ENCODE results near the gene SYNE1. TPM values are rescaled to one million over a fixed set of nuclear protein-coding genes. Genes with fewer than 3 reads are reported as not detected.

The SYNE1 gene
- total and polyA plus RNA-seq, 11 donors: 25.0 to 178 (median 112) TPM

DNA sequence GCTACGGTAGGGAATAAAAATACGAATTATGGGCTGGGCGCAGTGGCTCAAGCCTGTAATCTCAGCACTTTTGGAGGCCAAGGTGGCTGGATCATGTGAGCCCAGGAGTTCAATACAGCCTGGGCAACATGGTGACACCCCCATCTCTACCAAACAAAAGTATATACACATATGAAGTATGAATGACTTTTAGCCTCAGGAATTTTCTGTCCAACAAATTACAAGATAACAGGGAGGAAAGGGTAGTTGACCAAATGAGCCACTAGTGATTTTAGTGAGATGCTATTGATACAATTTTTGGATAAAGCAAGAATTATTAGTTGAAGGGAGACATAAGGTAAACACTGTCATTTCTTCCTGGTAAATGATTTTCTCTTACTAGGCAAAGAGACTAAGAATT is 328.2 kb downstream of the SYNE1 start:
- WGBS, 4 donors: 78 to 93% (median 91%) methylated on average over 3 of the region's 3 CpGs
- H3K4me1 ChIP-seq: peaks cover 0 to 11% (median 2%) of the 10 kb centered on the region in 12 donors

DNA sequence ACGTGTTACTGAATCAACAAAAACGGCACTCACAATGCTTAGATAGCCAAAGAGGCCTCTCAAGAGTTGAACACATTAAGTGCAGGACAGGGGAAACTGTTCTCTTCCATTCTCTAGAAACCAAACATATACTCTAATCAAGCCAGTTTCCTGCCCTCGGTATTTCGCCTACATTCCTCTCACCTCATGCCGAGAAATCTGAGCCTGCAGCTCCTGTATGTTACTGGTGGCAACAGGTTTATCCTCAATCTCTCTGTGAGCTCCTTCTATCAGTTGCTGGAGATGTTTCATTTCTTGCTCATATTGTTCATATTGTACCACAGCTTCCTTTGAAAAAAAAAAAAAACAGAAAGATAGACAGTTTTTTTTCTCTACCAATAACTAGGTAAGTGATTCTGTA is 328.9 kb downstream of the SYNE1 start:
- WGBS, 4 donors: 75 to 84% (median 77%) methylated on average over 5 of the region's 5 CpGs
- no peak overlapping the region for H3K27ac ChIP-seq
- ATAC-seq (no peak), DNase-seq (no peak)
- peaks cover 0 to 99% (median 83%) of the 10 kb centered on the region in 9 donors for H3K36me3 ChIP-seq
- TF ChIP-seq POLR2A (IDR thresholded peaks at IDR 0.05): no peak
- TF ChIP-seq, protein P1, sequence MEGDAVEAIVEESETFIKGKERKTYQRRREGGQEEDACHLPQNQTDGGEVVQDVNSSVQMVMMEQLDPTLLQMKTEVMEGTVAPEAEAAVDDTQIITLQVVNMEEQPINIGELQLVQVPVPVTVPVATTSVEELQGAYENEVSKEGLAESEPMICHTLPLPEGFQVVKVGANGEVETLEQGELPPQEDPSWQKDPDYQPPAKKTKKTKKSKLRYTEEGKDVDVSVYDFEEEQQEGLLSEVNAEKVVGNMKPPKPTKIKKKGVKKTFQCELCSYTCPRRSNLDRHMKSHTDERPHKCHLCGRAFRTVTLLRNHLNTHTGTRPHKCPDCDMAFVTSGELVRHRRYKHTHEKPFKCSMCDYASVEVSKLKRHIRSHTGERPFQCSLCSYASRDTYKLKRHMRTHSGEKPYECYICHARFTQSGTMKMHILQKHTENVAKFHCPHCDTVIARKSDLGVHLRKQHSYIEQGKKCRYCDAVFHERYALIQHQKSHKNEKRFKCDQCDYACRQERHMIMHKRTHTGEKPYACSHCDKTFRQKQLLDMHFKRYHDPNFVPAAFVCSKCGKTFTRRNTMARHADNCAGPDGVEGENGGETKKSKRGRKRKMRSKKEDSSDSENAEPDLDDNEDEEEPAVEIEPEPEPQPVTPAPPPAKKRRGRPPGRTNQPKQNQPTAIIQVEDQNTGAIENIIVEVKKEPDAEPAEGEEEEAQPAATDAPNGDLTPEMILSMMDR (IDR thresholded peaks at IDR 0.05): no peak
- peaks cover 0 to 4% (median 0%) of the 10 kb centered on the region in 12 donors for H3K4me1 ChIP-seq
- H3K9me3 ChIP-seq: no peaks in the 10 kb centered on the region
- H3K27me3 ChIP-seq: no peaks in the 10 kb centered on the region
- intact Hi-C loops (cut with DNase I): no loop called here
- no peak overlapping the region for H3K4me3 ChIP-seq

More for the DNA sequence above, 328.2 kb downstream of the SYNE1 start:
- H3K36me3 ChIP-seq: peaks cover 0 to 98% (median 85%) of the 10 kb centered on the region in 9 donors
- H3K27ac ChIP-seq: no peak overlapping the region
- no peak overlapping the region for H3K4me3 ChIP-seq
- no peaks in the 10 kb centered on the region for H3K27me3 ChIP-seq
- H3K9me3 ChIP-seq: no peaks in the 10 kb centered on the region
- TF ChIP-seq, protein P1 (IDR thresholded peaks at IDR 0.05): no peak
- no peak for TF ChIP-seq POLR2A (IDR thresholded peaks at IDR 0.05)
- DNase-seq (no peak), ATAC-seq (no peak)
- intact Hi-C loops (cut with DNase I): no loop called here

DNA sequence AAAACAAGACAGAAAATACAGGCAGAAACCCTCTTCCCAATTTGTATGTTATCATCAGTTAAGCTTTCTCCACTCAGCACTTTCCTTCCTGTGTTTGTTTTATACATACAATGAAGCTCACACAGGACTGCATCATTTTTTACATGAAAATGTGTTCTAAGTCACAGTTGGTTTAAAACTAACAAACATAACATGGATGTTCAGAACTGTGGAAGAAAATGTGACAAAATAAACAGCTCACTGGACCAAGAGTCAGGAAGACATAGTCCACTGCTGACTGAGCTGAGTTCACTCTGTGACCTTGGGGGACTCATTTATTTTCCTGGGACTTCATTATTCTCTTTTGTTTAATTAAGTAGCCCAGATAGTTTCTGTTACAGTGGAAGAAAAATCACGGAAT is 331.5 kb downstream of the SYNE1 start:
- no peak for DNase-seq
- TF ChIP-seq POLR2A (IDR thresholded peaks at IDR 0.05): no peak
- TF ChIP-seq, protein P1 (IDR thresholded peaks at IDR 0.05): no peak

DNA sequence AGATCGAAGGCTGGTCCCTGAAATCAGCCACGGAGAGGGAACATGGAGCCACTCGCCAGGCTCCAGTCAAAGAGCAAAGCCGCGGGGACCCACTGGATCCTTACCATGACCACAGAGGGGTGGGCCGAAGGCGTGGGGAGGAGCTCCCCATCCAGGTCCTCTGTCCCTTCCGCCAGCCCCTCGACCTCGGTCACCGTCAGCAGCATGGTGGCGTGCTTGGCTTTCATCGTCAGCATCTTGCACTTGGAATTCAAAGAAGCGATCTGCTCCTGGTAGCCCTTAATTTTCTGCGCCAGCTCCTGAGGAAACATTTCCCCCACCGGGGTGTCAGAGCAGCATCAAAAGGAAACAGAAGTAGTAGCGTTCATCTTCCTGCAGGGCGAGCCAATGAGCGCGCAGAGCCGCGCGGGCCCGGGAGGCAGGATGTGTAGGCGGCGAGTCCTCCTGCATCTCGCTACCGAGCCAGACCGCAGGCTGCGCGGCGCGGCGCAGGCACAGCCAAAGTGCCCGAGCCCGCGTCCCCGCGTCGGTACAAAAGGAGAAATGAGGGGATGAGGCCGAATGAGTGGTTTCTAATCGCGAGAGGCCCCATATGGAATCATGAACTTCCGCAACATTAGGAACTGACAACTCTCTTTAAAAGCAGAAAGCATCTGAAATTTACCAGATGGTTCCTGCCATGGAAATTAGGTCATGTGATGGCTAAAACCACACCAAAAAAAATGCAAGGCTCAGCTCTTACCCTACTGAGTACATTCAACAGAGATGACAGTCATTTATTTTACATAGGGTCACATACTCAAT is 335.2 kb downstream of the SYNE1 start:
- ATAC-seq (peak; percentile 92 to 98 (median 97)), DNase-seq (peak; percentile 87 to 94 (median 90))
- H3K9me3 ChIP-seq: no peaks in the 10 kb centered on the region
- H3K4me3 ChIP-seq: peak overlapping the region; percentile 27 to 72 (median 56)
- H3K4me1 ChIP-seq: peaks cover 0 to 45% (median 13%) of the 10 kb centered on the region in 12 donors
- peaks cover 0 to 73% (median 39%) of the 10 kb centered on the region in 9 donors for H3K36me3 ChIP-seq
- peak overlapping the region; percentile 37 to 95 (median 81) for H3K27ac ChIP-seq
- intact Hi-C loops (cut with DNase I): loop anchor here in 3 of 10 donors (2.0 to 5.0 kb wide), 2 partner anchors 35 to 37 kb away; no protein-coding TSS in a partner anchor
- no peaks in the 10 kb centered on the region for H3K27me3 ChIP-seq
- WGBS, 4 donors: 3 to 6% (median 5%) methylated on average over 34 to 44 of the region's 44 CpGs
- TF ChIP-seq POLR2A (IDR thresholded peaks at IDR 0.05): peak in 1 of 2 donors; percentile 30
- TF ChIP-seq, protein P1 (IDR thresholded peaks at IDR 0.05): peak; percentile 46 to 83 (median 64)

More for the DNA sequence above, 331.5 kb downstream of the SYNE1 start:
- 53 to 58% (median 55%) methylated on average over 1 of the region's 1 CpG for WGBS, 4 donors
- H3K4me3 ChIP-seq: no peak overlapping the region
- H3K9me3 ChIP-seq: no peaks in the 10 kb centered on the region
- peaks cover 0 to 14% (median 8%) of the 10 kb centered on the region in 12 donors for H3K4me1 ChIP-seq
- peak overlapping the region in 6 of 12 donors; percentile 6 to 53 (median 37) for H3K27ac ChIP-seq
- no peaks in the 10 kb centered on the region for H3K27me3 ChIP-seq
- intact Hi-C loops (cut with DNase I): no loop called here
- no peak for ATAC-seq
- peaks cover 0 to 76% (median 66%) of the 10 kb centered on the region in 9 donors for H3K36me3 ChIP-seq

Data from heart left ventricle (tissue), 16 donors.